HepG2 (cell line): ENCODE data around the gene CDT1. TPM values are rescaled to one million over a fixed set of nuclear protein-coding genes. Genes with fewer than 3 reads are reported as not detected.
A peak's percentile ranks its signal among the peaks of the same experiment; 100 is the strongest.

Source experiments
- ATF7-NPFF ChIP-seq: sonication (generic); formaldehyde crosslinking; IDR thresholded peaks from 2 replicates; pipeline ENCODE4 v1.8.1; 2023; ENCODE audit warnings: mild to moderate bottlenecking, low read depth, missing genetic modification reagents, moderate library complexity
- BCL6 ChIP-seq: IDR thresholded peaks from 2 replicates; pipeline ENCODE4 v1.6.1; 2016; ENCODE audit warnings: missing genetic modification reagents, missing compliant biosample characterization
- DBP ChIP-seq: sonication (generic); formaldehyde crosslinking; IDR thresholded peaks from 2 replicates; pipeline ENCODE4 v1.4.0; 2020; ENCODE audit warnings: missing genetic modification reagents; ENCODE audit errors: not compliant biosample characterization
- FOXA1 ChIP-seq, 2 experiments: fragments of 450-650 bp in 1 of 2; sonication (generic) in 1 of 2; formaldehyde crosslinking in 1 of 2; IDR thresholded peaks; 2 replicates each; pipeline versions ENCODE4 v1.4.0 to v1.6.1; 2016 to 2020; ENCODE audit warnings: missing genetic modification reagents in 1 of 2
- HOMEZ ChIP-seq: IDR thresholded peaks from 2 replicates; pipeline ENCODE4 v1.6.1; 2016; ENCODE audit warnings: low read depth
- JUND ChIP-seq: sonication (generic); formaldehyde crosslinking; IDR thresholded peaks from 2 replicates; pipeline ENCODE4 v1.8.0; 2022; ENCODE audit warnings: mild to moderate bottlenecking, missing genetic modification reagents
- KDM3A ChIP-seq: IDR thresholded peaks from 2 replicates; pipeline ENCODE4 v1.6.1; 2018; ENCODE audit warnings: low read depth, missing compliant biosample characterization
- KLF6 ChIP-seq: IDR thresholded peaks from 2 replicates; pipeline ENCODE4 v1.8.0; 2016; ENCODE audit warnings: missing biosample characterization, missing genetic modification reagents
- RARA ChIP-seq: IDR thresholded peaks from 2 replicates; pipeline ENCODE4 v1.6.1; 2016; ENCODE audit warnings: missing genetic modification reagents, missing compliant biosample characterization
- RFX1 ChIP-seq: fragments of 450-650 bp; IDR thresholded peaks from 2 replicates; pipeline ENCODE4 v1.6.1; 2017
- THRA ChIP-seq: sonication (generic); formaldehyde crosslinking; IDR thresholded peaks from 2 replicates; pipeline ENCODE4 v1.4.0; 2020; ENCODE audit warnings: missing genetic modification reagents, borderline replicate concordance
- U2AF2 ChIP-seq: fragments of 200-400 bp; formaldehyde crosslinking; IDR thresholded peaks from 2 replicates; pipeline ENCODE4 v1.6.1; 2017; ENCODE audit warnings: low read depth, mild to moderate bottlenecking, low read length
- ZBTB7A ChIP-seq: sonication (generic); formaldehyde crosslinking; IDR thresholded peaks from 2 replicates; pipeline ENCODE4 v1.8.0; 2022; ENCODE audit warnings: mild to moderate bottlenecking, missing genetic modification reagents
- ZFY ChIP-seq: sonication (generic); formaldehyde crosslinking; IDR thresholded peaks from 2 replicates; pipeline ENCODE4 v1.4.0; 2020; ENCODE audit warnings: missing genetic modification reagents
- ZNF282 ChIP-seq: fragments of 450-650 bp; IDR thresholded peaks from 2 replicates; pipeline ENCODE4 v1.6.1; 2018; ENCODE audit not compliant: partially characterized antibody
- ZNF350 ChIP-seq: sonication (generic); formaldehyde crosslinking; IDR thresholded peaks from 2 replicates; pipeline ENCODE4 v1.4.0; 2020; ENCODE audit warnings: mild to moderate bottlenecking, low read depth, missing genetic modification reagents, borderline replicate concordance
- ZNF354B ChIP-seq: sonication (generic); formaldehyde crosslinking; IDR thresholded peaks from 2 replicates; pipeline ENCODE4 v1.8.0; 2022; ENCODE audit warnings: mild to moderate bottlenecking, missing genetic modification reagents
- ZNF446 ChIP-seq: sonication (generic); formaldehyde crosslinking; IDR thresholded peaks from 2 replicates; pipeline ENCODE4 v1.5.0; 2020; ENCODE audit warnings: mild to moderate bottlenecking, missing genetic modification reagents
- ZNF558 ChIP-seq: sonication (generic); formaldehyde crosslinking; IDR thresholded peaks from 2 replicates; pipeline ENCODE4 v1.9.0; 2022; ENCODE audit warnings: mild to moderate bottlenecking, missing genetic modification reagents, borderline replicate concordance
- ZNF580 ChIP-seq: IDR thresholded peaks from 2 replicates; pipeline ENCODE4 v1.6.1; 2016; ENCODE audit warnings: low read depth, borderline replicate concordance
- ZNF766 ChIP-seq: sonication (generic); formaldehyde crosslinking; IDR thresholded peaks from 2 replicates; pipeline ENCODE4 v1.5.0; 2020; ENCODE audit warnings: missing genetic modification reagents, borderline replicate concordance
- ZNF776 ChIP-seq: sonication (generic); formaldehyde crosslinking; IDR thresholded peaks from 2 replicates; pipeline ENCODE4 v1.4.0; 2020; ENCODE audit warnings: mild to moderate bottlenecking, missing genetic modification reagents
- ZNF781 ChIP-seq: sonication (generic); formaldehyde crosslinking; IDR thresholded peaks from 2 replicates; pipeline ENCODE4 v1.5.1; 2020; ENCODE audit warnings: borderline replicate concordance, mild to moderate bottlenecking, missing genetic modification reagents; ENCODE audit errors: not compliant biosample characterization
- ZSCAN5A ChIP-seq: sonication (generic); formaldehyde crosslinking; IDR thresholded peaks from 2 replicates; pipeline ENCODE4 v1.8.0; 2022; ENCODE audit warnings: mild to moderate bottlenecking, missing genetic modification reagents, borderline replicate concordance
- ZSCAN9 ChIP-seq: IDR thresholded peaks from 2 replicates; pipeline ENCODE4 v1.6.1; 2016; ENCODE audit warnings: borderline replicate concordance
- polyA plus RNA-seq, 8 experiments: library from polyadenylated mRNA; depleted of rRNA in 3 of 8; stranded (reverse) in 7 of 8; unstranded in 1 of 8; fragments of >200 nt; fragmentation: Illumina TruSeq in 4 of 8; extraction: Trizol in 4 of 8; gene quantifications; 2 replicates each; pipeline versions ENCODE4 v1.2.1 to v1.2.3, GENCODE V29; 2011 to 2016; ENCODE audit warnings: low read depth in 4 of 8, missing spikeins in 1 of 8, mixed read lengths in 1 of 8; ENCODE audit not compliant: insufficient read depth in 1 of 8
- total RNA-seq, 5 experiments: library from RNA; depleted of rRNA; stranded (reverse); fragments of >200 nt; fragmentation: Illumina TruSeq; extraction: Trizol; gene quantifications; 2 replicates each; pipeline ENCODE4 v1.2.3, GENCODE V29; 2016; ENCODE audit warnings: low read depth in 1 of 5

CDT1 gene
- total and polyA plus RNA-seq, 2 of the 13 experiments (the other 11 are each of a cell fraction or from before 2014, with no cell fraction given), result 23.1 to 23.8 TPM

- TF ChIP-seq HOMEZ (no peak), DBP (CRISPR knock-in tag) (no peak), ZNF354B (CRISPR knock-in tag) (no peak), U2AF2 (0 out of 2 replicates have a peak, but pooled peaks have one; percentile 28), ZNF781 (CRISPR knock-in tag) (no peak), ZNF350 (CRISPR knock-in tag) (peak; percentile 56; the same call in 1 of the 2 replicates), ZNF282 (no peak), JUND (CRISPR knock-in tag) (0 out of 2 replicates have a peak, but pooled peaks have one; percentile 8), BCL6 (no peak), ATF7-NPFF (peak; percentile 82; the same call in 1 of the 2 replicates), FOXA1 (IDR thresholded peaks at IDR 0.05) (no peak), FOXA1 (CRISPR knock-in tag; IDR thresholded peaks at IDR 0.05) (0 out of 2 replicates have a peak, but pooled peaks have one; percentile 6), RFX1 (no peak), ZSCAN9 (peak; percentile 22; the same call in 1 of the 2 replicates), RARA (CRISPR knock-in tag) (no peak), THRA (CRISPR knock-in tag) (no peak), KLF6 (0 out of 2 replicates have a peak, but pooled peaks have one; percentile 46), ZNF766 (CRISPR knock-in tag) (no peak), ZBTB7A (CRISPR knock-in tag) (no peak), ZNF446 (CRISPR knock-in tag) (peak; percentile 79), KDM3A (0 out of 2 replicates have a peak, but pooled peaks have one; percentile 47), ZNF580 (CRISPR knock-in tag) (0 out of 2 replicates have a peak, but pooled peaks have one; percentile 62), ZFY (CRISPR knock-in tag) (peak; percentile 75), ZSCAN5A (CRISPR knock-in tag) (no peak), ZNF558 (CRISPR knock-in tag) (peak; percentile 83; the same call in 1 of the 2 replicates), ZNF776 (CRISPR knock-in tag) (no peak)
Observed at GRCh38 chr16:88784074-88784855, 19.3 kb upstream of the CDT1 start (continued).
